SK-N-SH (cell line): Measurements from ENCODE around the gene AFF3. TPM values are rescaled to one million over a fixed set of nuclear protein-coding genes. Genes with fewer than 3 reads are reported as not detected.

Experiments used
- CTCF ChIA-PET: fragments of 300-600, 350-600 bp; formaldehyde crosslinking; extraction: SDS; loops from one replicate; lab custom pipeline; 2021; lab: Yijun Ruan, JAX
- POLR2A ChIA-PET: fragments of 350-600 bp; sonication (Branson Sonifier 250); formaldehyde crosslinking; extraction: SDS; loops from one replicate; lab custom pipeline; 2020; ENCODE audit warnings: antibody characterized with exemption, inconsistent platforms; lab: Yijun Ruan, JAX
- DNase-seq: peaks from one replicate; pipeline ENCODE4 v3.0.0; 2012
- H2AFZ ChIP-seq: fragments of 200-600 bp; sonication (generic); 2 replicates; pipeline ENCODE4 v1.8.1; 2016; ENCODE audit warnings: antibody characterized with exemption, mild to moderate bottlenecking, low read depth
- H3F3A ChIP-seq: fragments of 200-600 bp; sonication (generic); replicated peaks from 2 replicates; pipeline ENCODE3; 2016; ENCODE audit warnings: antibody characterized with exemption, mild to moderate bottlenecking; ENCODE audit not compliant: insufficient read depth
- H3K27ac ChIP-seq, 2 experiments: fragments of 200-500 bp in 1 of 2; fragments of 200-600 bp in 1 of 2; sonication (Bioruptor generic) in 1 of 2; sonication (generic), shearing (Covaris generic) in 1 of 2; 2 replicates each; pipeline versions ENCODE4 v1.5.1 to v1.6.1; 2014 to 2016; ENCODE audit warnings: low read depth in 2 of 2, inconsistent platforms in 1 of 2, low read length in 1 of 2, mild to moderate bottlenecking in 1 of 2, mixed read lengths in 1 of 2
- H3K27me3 ChIP-seq: fragments of 200-600 bp; sonication (generic), shearing (Covaris generic); 2 replicates; pipeline ENCODE4 v1.6.1; 2016; ENCODE audit warnings: mixed run types; ENCODE audit not compliant: insufficient read depth
- H3K36me3 ChIP-seq, 2 experiments: fragments of 200-500 bp in 1 of 2; fragments of 200-600 bp in 1 of 2; sonication (Bioruptor generic) in 1 of 2; sonication (generic) in 1 of 2; replicated peaks in 1 of 2; 2 replicates each; pipeline versions ENCODE3 to v1.5.1; 2014 to 2016; ENCODE audit warnings: low read length in 1 of 2, mild to moderate bottlenecking in 1 of 2; ENCODE audit not compliant: insufficient read depth in 2 of 2, control insufficient read depth in 1 of 2
- H3K4me1 ChIP-seq, 2 experiments: fragments of 200-500 bp in 1 of 2; fragments of 200-600 bp in 1 of 2; sonication (Bioruptor generic) in 1 of 2; sonication (generic), shearing (Covaris generic) in 1 of 2; 2 replicates each; pipeline versions ENCODE4 v1.5.1 to v1.6.1; 2014 to 2016; ENCODE audit warnings: low read depth in 1 of 2, low read length in 1 of 2, mixed run types in 1 of 2; ENCODE audit not compliant: insufficient read depth in 2 of 2, control insufficient read depth in 1 of 2
- H3K4me2 ChIP-seq: fragments of 200-600 bp; sonication (generic), shearing (Covaris generic); 2 replicates; pipeline ENCODE4 v1.6.1; 2017; ENCODE audit warnings: mixed run types
- H3K4me3 ChIP-seq, 2 experiments: fragments of 200-500 bp in 1 of 2; fragments of 200-600 bp in 1 of 2; sonication (Bioruptor generic) in 1 of 2; sonication (generic), shearing (Covaris generic) in 1 of 2; 2 replicates each; pipeline versions ENCODE4 v1.5.1 to v1.8.1; 2014 to 2016; ENCODE audit warnings: low read depth in 2 of 2, inconsistent platforms in 1 of 2, low read length in 1 of 2, mild to moderate bottlenecking in 1 of 2, mixed read lengths in 1 of 2, moderate library complexity in 1 of 2
- H3K79me2 ChIP-seq: fragments of 200-600 bp; sonication (generic); 2 replicates; pipeline ENCODE4 v1.8.1; 2017; ENCODE audit warnings: mild to moderate bottlenecking; ENCODE audit not compliant: insufficient read depth
- H3K9ac ChIP-seq: fragments of 200-600 bp; sonication (generic); 2 replicates; pipeline ENCODE4 v1.6.1; 2017; ENCODE audit warnings: mixed run types
- H3K9me2 ChIP-seq: fragments of 200-600 bp; sonication (generic); 2 replicates; pipeline ENCODE4 v1.6.1; 2017; ENCODE audit warnings: mixed run types
- H3K9me3 ChIP-seq: fragments of 200-600 bp; sonication (generic); 2 replicates; pipeline ENCODE4 v1.6.1; 2017; ENCODE audit warnings: mixed run types, mild to moderate bottlenecking, moderate library complexity
- H4K20me1 ChIP-seq: fragments of 200-600 bp; sonication (generic); 2 replicates; pipeline ENCODE4 v1.6.1; 2017; ENCODE audit warnings: mild to moderate bottlenecking, mixed run types; ENCODE audit not compliant: insufficient read depth
- CHD2 ChIP-seq: fragments of 150-350 bp; IDR thresholded peaks from 2 replicates; pipeline ENCODE4 v1.6.1; 2018; ENCODE audit warnings: low read length; ENCODE audit not compliant: partially characterized antibody
- ELF1 ChIP-seq: IDR thresholded peaks from 2 replicates; pipeline ENCODE4 v1.4.0; 2012
- FOSL2 ChIP-seq: IDR thresholded peaks from 2 replicates; pipeline ENCODE4 v1.4.0; 2012; ENCODE audit warnings: low read depth, mild to moderate bottlenecking, moderate library complexity, borderline replicate concordance
- GABPA ChIP-seq: IDR thresholded peaks from 2 replicates; pipeline ENCODE4 v1.4.0; 2012; ENCODE audit warnings: low read depth, mild to moderate bottlenecking
- MEF2A ChIP-seq: IDR thresholded peaks from 2 replicates; pipeline ENCODE4 v1.4.0; 2012; ENCODE audit warnings: low read depth, borderline replicate concordance
- NRF1 ChIP-seq: IDR thresholded peaks from 2 replicates; pipeline ENCODE4 v1.6.1; 2012; ENCODE audit warnings: low read depth, mild to moderate bottlenecking, low read length
- PBX3 ChIP-seq: IDR thresholded peaks from 2 replicates; pipeline ENCODE4; 2012
- POLR2AphosphoS5 ChIP-seq: IDR thresholded peaks from 2 replicates; pipeline ENCODE4 v1.6.1; 2012; ENCODE audit warnings: low read depth, low read length
- RCOR1 ChIP-seq: fragments of 150-350 bp; IDR thresholded peaks from 2 replicates; pipeline ENCODE4 v1.6.1; 2017; ENCODE audit warnings: antibody characterized with exemption, low read length
- REST ChIP-seq: IDR thresholded peaks from 2 replicates; pipeline ENCODE4 v1.6.1; 2012; ENCODE audit warnings: mild to moderate bottlenecking, low read depth, low read length, moderate library complexity
- RFX5 ChIP-seq: IDR thresholded peaks from 2 replicates; pipeline ENCODE4 v1.6.1; 2012; ENCODE audit warnings: mild to moderate bottlenecking, improper control_type of control experiment, low read length
- SIN3A ChIP-seq: IDR thresholded peaks from 2 replicates; pipeline ENCODE4 v1.6.1; 2012; ENCODE audit warnings: low read depth, mild to moderate bottlenecking, low read length, moderate library complexity, borderline replicate concordance
- SMC3 ChIP-seq: IDR thresholded peaks from 2 replicates; pipeline ENCODE4 v1.6.1; 2012; ENCODE audit warnings: low read depth, low read length, improper control_type of control experiment
- TAF1 ChIP-seq: IDR thresholded peaks from 2 replicates; pipeline ENCODE4 v1.6.1; 2012; ENCODE audit warnings: low read depth, mild to moderate bottlenecking, low read length, moderate library complexity, borderline replicate concordance
- TCF12 ChIP-seq: IDR thresholded peaks from 2 replicates; pipeline ENCODE4 v1.4.0; 2012
- TEAD4 ChIP-seq: IDR thresholded peaks from 2 replicates; pipeline ENCODE4 v1.4.0; 2012; ENCODE audit warnings: mild to moderate bottlenecking, borderline replicate concordance; ENCODE audit not compliant: insufficient read depth
- USF1 ChIP-seq: IDR thresholded peaks from 2 replicates; pipeline ENCODE4 v1.4.0; 2012; ENCODE audit warnings: low read depth, borderline replicate concordance
- whole genome bisulfite sequencing: methylation state at CpG from one replicate; pipeline ENCODE4 v1.1.6; 2017; ENCODE audit warnings: low lambda C conversion rate; 5-methylcytosine and 5-hydroxymethylcytosine counted together
- polyA plus RNA-seq, 3 experiments: library from polyadenylated mRNA; depleted of rRNA; stranded (reverse); fragments of >200 nt; gene quantifications; 2 replicates each; pipeline ENCODE4 v1.2.3, GENCODE V29; 2012

AFF3 gene
- polyA plus RNA-seq, 1 of the 3 experiments (the other 2 are of a cell fraction) = 0.36 TPM

GRCh38 chr2:99765731-99766318 is 376.6 kb downstream of the AFF3 start:
- no peak for DNase-seq
- H3K36me3 ChIP-seq = no peaks in the 10 kb centered on the region
- no peaks in the 10 kb centered on the region for H3K9me2 ChIP-seq
- WGBS = 43% methylated on average over 4 of the region's 4 CpGs
- ChIA-PET CTCF (no interaction called here), POLR2A (no interaction called here)
- H3K9me3 ChIP-seq = no peaks in the 10 kb centered on the region
- H3K9ac ChIP-seq = no peak overlapping the region
- no peak overlapping the region for H3K4me2 ChIP-seq
- no peak overlapping the region for H3K27ac ChIP-seq
- peaks cover 0 to 2% of the 10 kb centered on the region in 2 experiments; a peak in 1 of 4 replicates for H3K4me1 ChIP-seq
- H3F3A ChIP-seq = no peaks in the 10 kb centered on the region
- no peak overlapping the region for H3K4me3 ChIP-seq
- H4K20me1 ChIP-seq = no peaks in the 10 kb centered on the region
- H3K79me2 ChIP-seq = no peaks in the 10 kb centered on the region
- H2AFZ ChIP-seq = no peak overlapping the region
- no peak for TF ChIP-seq MEF2A
- TF ChIP-seq POLR2AphosphoS5 = no peak
- TF ChIP-seq CHD2 = no peak
- no peak for TF ChIP-seq FOSL2
- TF ChIP-seq SMC3 = no peak
- TF ChIP-seq TAF1 = no peak
- TF ChIP-seq SIN3A = no peak
- no peak for TF ChIP-seq NRF1
- TF ChIP-seq ELF1 = no peak
- no peak for TF ChIP-seq USF1
- no peak for TF ChIP-seq TCF12
- TF ChIP-seq RFX5 = no peak
- no peak for TF ChIP-seq RCOR1
- no peaks in the 10 kb centered on the region for H3K27me3 ChIP-seq

- no peaks in the 10 kb centered on the region for H3K36me3 ChIP-seq
- H3K4me3 ChIP-seq = no peak overlapping the region
- H2AFZ ChIP-seq = no peak overlapping the region
- H3K79me2 ChIP-seq = no peaks in the 10 kb centered on the region
- no peaks in the 10 kb centered on the region for H3K27me3 ChIP-seq
- no peak overlapping the region for H3K4me2 ChIP-seq
- H4K20me1 ChIP-seq = no peaks in the 10 kb centered on the region
- no peak overlapping the region for H3K27ac ChIP-seq
- H3K9ac ChIP-seq = no peak overlapping the region
- ChIA-PET CTCF (interaction anchor here (1.0 to 1.6 kb wide), 2 partner anchors 23 to 38 kb away, joined by 3 to 5 read pairs; no protein-coding TSS in a partner anchor), POLR2A (no interaction called here)
- no peak for DNase-seq
- peaks cover 0 to 2% of the 10 kb centered on the region in 2 experiments; a peak in 1 of 4 replicates for H3K4me1 ChIP-seq
- H3K9me2 ChIP-seq = no peaks in the 10 kb centered on the region
- no peaks in the 10 kb centered on the region for H3K9me3 ChIP-seq
- WGBS = 56% methylated on average over 6 of the region's 6 CpGs
- TF ChIP-seq TEAD4 = no peak
- TF ChIP-seq PBX3 = no peak
- no peak for TF ChIP-seq REST
- TF ChIP-seq USF1 = no peak
- no peak for TF ChIP-seq RCOR1
- no peak for TF ChIP-seq GABPA
- H3F3A ChIP-seq = no peaks in the 10 kb centered on the region
Measured at GRCh38 chr2:99763764-99764163, 378.6 kb downstream of the AFF3 start.
